Aorta (tissue), 5 donors: ENCODE measurements around the gene CYP2D6. TPM values are rescaled to one million over a fixed set of nuclear protein-coding genes. Genes with fewer than 3 reads are reported as not detected.
"Not testable (repeated sequence)": the region's sequence is repeated elsewhere in the genome, so short reads cannot be mapped to it uniquely, and the experiment has no call there.

Source experiments
- ATAC-seq: fragments of 200-7000 bp; cut with Tn5 transposase; one replicate; pipeline ENCODE4 v1.9.1; 2022; ENCODE audit warnings: moderate library complexity; ENCODE audit not compliant: low FRiP score
- DNase-seq, 2 donors: peaks; one replicate each; pipeline ENCODE4 v3.0.0-alpha.2; 2020
- H3K27ac ChIP-seq, 2 donors: one replicate each; pipeline ENCODE4 v1.5.1; 2013; ENCODE audit warnings: low read length in 2 of 2, mild to moderate bottlenecking in 2 of 2, moderate library complexity in 2 of 2, control low read depth in 1 of 2, inconsistent platforms in 1 of 2, low read depth in 1 of 2
- H3K27me3 ChIP-seq, 2 donors: one replicate each; pipeline ENCODE4 v1.6.1; 2013; ENCODE audit warnings: control low read depth in 1 of 2, low read length in 1 of 2, mild to moderate bottlenecking in 1 of 2, moderate library complexity in 1 of 2; ENCODE audit not compliant: insufficient read depth in 2 of 2, control insufficient read depth in 1 of 2
- H3K36me3 ChIP-seq, 2 donors: one replicate each; pipeline ENCODE4 v1.6.1; 2013; ENCODE audit warnings: control low read depth in 1 of 2, low read length in 1 of 2, mild to moderate bottlenecking in 1 of 2; ENCODE audit not compliant: insufficient read depth in 2 of 2, control insufficient read depth in 1 of 2
- H3K4me1 ChIP-seq, 2 donors: one replicate each; pipeline ENCODE4 v1.6.1; 2013; ENCODE audit warnings: low read length in 2 of 2, control low read depth in 1 of 2, mild to moderate bottlenecking in 1 of 2, moderate library complexity in 1 of 2; ENCODE audit not compliant: insufficient read depth in 2 of 2, control insufficient read depth in 1 of 2
- H3K4me3 ChIP-seq, 2 donors: one replicate each; pipeline ENCODE4 v1.5.1; 2013; ENCODE audit warnings: low read length in 2 of 2, control low read depth in 1 of 2, mild to moderate bottlenecking in 1 of 2
- H3K9me3 ChIP-seq: one replicate; pipeline ENCODE4 v1.6.1; 2013; ENCODE audit warnings: mild to moderate bottlenecking, low read length; ENCODE audit not compliant: control insufficient read depth
- WGBS, 2 donors: extraction: QIAGEN DNeasy Blood & Tissue Kit; methylation state at CpG; one replicate each; pipeline ENCODE4 v1.1.7; 2013; 5-methylcytosine and 5-hydroxymethylcytosine counted together
- intact Hi-C, 2 donors: fragments of 100-400 bp; cut with DNase I; formaldehyde crosslinking; loops; one replicate each; pipeline versions ENCODE4 v1.14.2 to v1.15.0; 2022
- polyA plus RNA-seq, 2 donors: library from polyadenylated mRNA; stranded (reverse); fragments of 200-250 nt; gene quantifications; one replicate each; pipeline ENCODE4 v1.2.3, GENCODE V29; 2013
- total RNA-seq, 2 donors: library from RNA; stranded (reverse); fragmentation: NEBNext Ultra II Directional; extraction: Animal tissue kit (Norgen Biotek cat#: 25700); gene quantifications; one replicate each; pipeline ENCODE4 v1.2.1, GENCODE V29; 2021
- donor health status: healthy with polysubstance abuse.
- donor health status: Bipolar disorder and iron deficiency.
- donor health status: DM: no; HTN: no; CAD: no.
- donor health status: DM: no; HTN: no; CAD: no.
- donor health status: DM: yes; HTN: yes; CAD: no.

Gene CYP2D6
- total and polyA plus RNA-seq, 4 donors: 1.0 to 3.8 (median 1.5) TPM

GRCh38 chr22:42152661-42153270 lies 22.2 kb upstream of the CYP2D6 start:
- Histone ChIP-seq H3K4me3 (no peak overlapping the region), H3K4me1 (no peaks in the 10 kb centered on the region), H3K9me3 (no peaks in the 10 kb centered on the region), H3K36me3 (no peaks in the 10 kb centered on the region), H3K27ac (no peak overlapping the region), H3K27me3 (no peaks in the 10 kb centered on the region)
- ATAC-seq (no peak), DNase-seq (peak in 1 of 2 donors; percentile 68)
- WGBS, 2 donors: 66 to 87% methylated on average over 42 of the region's 42 CpGs
- intact Hi-C loops: no loop called here

DNA sequence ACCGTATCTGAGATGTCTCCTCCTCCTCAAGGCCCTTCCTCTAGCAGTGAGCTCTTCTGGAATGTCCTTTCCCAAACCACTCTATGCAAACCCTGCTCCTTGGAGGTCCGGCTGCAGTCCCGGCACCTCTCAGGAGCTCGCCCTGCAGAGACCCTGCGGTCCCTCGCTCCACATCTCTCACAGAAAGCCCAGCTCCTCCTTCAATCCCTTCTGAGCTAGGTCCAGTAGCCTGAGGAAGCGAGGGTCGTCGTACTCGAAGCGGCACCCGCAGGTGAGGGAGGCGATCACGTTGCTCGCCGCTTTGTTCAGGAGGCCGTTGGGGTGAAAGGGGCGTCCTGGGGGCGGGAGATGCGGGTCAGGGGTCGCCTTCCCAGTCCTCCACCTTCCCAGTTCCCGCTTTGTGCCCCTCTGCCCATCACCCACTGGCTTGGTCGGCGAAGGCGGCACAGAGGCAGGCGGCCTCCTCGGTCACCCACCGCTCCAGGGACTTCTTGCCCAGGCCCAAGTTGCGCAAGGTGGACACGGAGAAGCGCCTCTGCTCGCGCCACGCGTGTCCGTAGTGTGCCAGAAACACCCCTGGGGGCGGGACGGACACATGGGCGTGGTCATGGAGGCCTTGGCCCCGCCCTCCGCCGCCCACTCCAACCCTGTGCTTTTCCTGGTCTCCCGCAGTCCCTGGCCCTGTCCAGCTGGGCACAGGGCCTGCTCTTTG lies 21.5 kb upstream of the CYP2D6 start:
- Histone ChIP-seq H3K4me3 (no peak overlapping the region), H3K27ac (no peak overlapping the region), H3K9me3 (no peaks in the 10 kb centered on the region), H3K36me3 (no peaks in the 10 kb centered on the region), H3K27me3 (no peaks in the 10 kb centered on the region), H3K4me1 (no peaks in the 10 kb centered on the region)
- intact Hi-C loops: no loop called here
- DNase-seq (no peak), ATAC-seq (peak; percentile 41)
- WGBS, 2 donors: 53 to 79% methylated on average over 43 of the region's 43 CpGs

DNA sequence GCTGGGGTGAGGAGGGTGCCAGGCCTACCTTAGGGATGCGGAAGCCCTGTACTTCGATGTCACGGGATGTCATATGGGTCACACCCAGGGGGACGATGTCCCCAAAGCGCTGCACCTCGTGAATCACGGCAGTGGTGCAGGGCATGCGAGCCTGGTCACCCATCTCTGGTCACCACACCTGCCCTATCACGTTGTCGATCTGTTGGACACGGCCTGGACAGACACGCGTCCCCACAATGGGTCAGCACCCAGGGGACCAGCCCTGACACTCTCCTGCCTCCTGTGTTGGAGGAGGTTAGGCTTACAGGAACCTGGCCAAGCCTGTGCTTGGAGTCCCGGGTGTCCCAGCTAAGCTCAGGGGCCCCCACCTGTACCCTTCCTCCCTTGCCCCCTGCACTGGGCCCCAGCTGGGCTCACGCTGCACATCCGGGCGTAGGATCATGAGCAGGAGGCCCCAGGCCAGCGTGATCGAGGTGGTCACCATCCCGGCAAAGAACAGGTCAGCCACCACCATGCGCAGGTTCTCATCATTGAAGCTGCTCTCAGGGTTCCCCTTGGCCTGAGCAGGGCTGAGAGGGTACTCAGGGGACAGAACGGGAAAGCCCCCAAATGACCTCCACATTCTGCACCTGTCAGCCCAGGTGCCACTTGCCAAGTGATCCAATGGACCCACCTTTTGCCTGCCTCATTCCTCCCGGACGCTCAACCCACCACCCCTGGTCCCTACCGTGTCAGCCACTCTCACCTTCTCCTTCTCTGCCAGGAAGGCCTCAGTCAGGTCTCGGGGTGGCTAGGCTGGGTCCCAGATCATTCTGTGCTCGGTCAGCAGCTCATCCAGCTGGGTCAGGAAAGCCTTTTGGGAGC lies 20.3 kb upstream of the CYP2D6 start:
- Histone ChIP-seq H3K27me3 (no peaks in the 10 kb centered on the region), H3K4me3 (no peak overlapping the region), H3K36me3 (no peaks in the 10 kb centered on the region), H3K27ac (no peak overlapping the region), H3K9me3 (no peaks in the 10 kb centered on the region), H3K4me1 (no peaks in the 10 kb centered on the region)
- WGBS, 2 donors: 93 to 95% methylated on average over 26 to 27 of the region's 27 CpGs
- intact Hi-C loops: no loop called here
- no peak for ATAC-seq
- DNase-seq: no peak

DNA sequence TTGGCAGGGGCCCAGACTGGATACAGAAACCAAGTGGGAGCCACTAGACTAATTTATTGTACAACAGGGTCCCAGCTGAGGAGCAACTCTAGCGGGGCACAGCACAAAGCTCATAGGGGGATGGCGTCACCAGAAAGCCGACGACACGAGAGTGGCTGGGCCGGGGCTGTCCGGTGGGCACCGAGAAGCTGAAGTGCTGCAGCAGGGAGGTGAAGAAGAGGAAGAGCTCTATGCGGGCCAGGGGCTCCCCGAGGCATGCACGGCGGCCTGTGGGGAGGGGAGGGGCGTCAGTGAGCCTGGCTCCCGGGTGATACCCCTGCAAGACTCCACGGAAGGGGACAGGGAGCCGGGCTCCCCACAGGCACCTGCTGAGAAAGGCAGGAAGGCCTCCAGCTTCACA lies 19.2 kb upstream of the CYP2D6 start:
- not testable (repeated sequence) for H3K27ac ChIP-seq, ATAC-seq
- WGBS, 2 donors: 89 to 94% methylated on average over 8 to 16 of the region's 16 CpGs

GRCh38 chr22:42145175-42145574 lies 14.6 kb upstream of the CYP2D6 start:
- 59 to 67% methylated on average over 5 to 6 of the region's 6 CpGs for WGBS, 2 donors
- ATAC-seq (no peak), DNase-seq (no peak)
- Histone ChIP-seq H3K27ac (no peak overlapping the region), H3K4me3 (no peak overlapping the region), H3K4me1 (no peaks in the 10 kb centered on the region), H3K9me3 (no peaks in the 10 kb centered on the region), H3K36me3 (no peaks in the 10 kb centered on the region), H3K27me3 (no peaks in the 10 kb centered on the region)
- intact Hi-C loops: no loop called here

More for the DNA sequence above, 19.2 kb upstream of the CYP2D6 start:
- H3K27me3 ChIP-seq, DNase-seq, H3K36me3 ChIP-seq, H3K4me3 ChIP-seq, H3K4me1 ChIP-seq, intact Hi-C loops, H3K9me3 ChIP-seq: not testable (repeated sequence)

- H3K4me3 ChIP-seq, intact Hi-C loops, H3K27me3 ChIP-seq, DNase-seq, H3K9me3 ChIP-seq, H3K27ac ChIP-seq, ATAC-seq, H3K4me1 ChIP-seq, H3K36me3 ChIP-seq: not testable (repeated sequence)
- WGBS, 2 donors: 90 to 95% methylated on average over 15 of the region's 20 CpGs
Measured at GRCh38 chr22:42143859-42144822, 13.5 kb upstream of the CYP2D6 start.

- Histone ChIP-seq H3K36me3 (no peaks in the 10 kb centered on the region), H3K27me3 (no peaks in the 10 kb centered on the region), H3K9me3 (no peaks in the 10 kb centered on the region), H3K4me3 (no peak overlapping the region), H3K27ac (no peak overlapping the region), H3K4me1 (no peaks in the 10 kb centered on the region)
- intact Hi-C loops: no loop called here
- WGBS, 2 donors: 83 to 91% methylated on average over 54 of the region's 54 CpGs
- no peak for ATAC-seq
- DNase-seq: peak in 1 of 2 donors; percentile 73
Measured at GRCh38 chr22:42142771-42143461, 12.3 kb upstream of the CYP2D6 start.
